B cell (primary cell): ENCODE measurements around the gene RNF212B.

Experiments
- EZH2 ChIP-seq: IDR thresholded peaks from 2 replicates; pipeline ENCODE4 v1.6.1; 2012; ENCODE audit warnings: borderline replicate concordance, low read depth, mild to moderate bottlenecking, moderate library complexity, low read length; ENCODE audit not compliant: insufficient read depth, poor library complexity, severe bottlenecking
- TF ChIP-seq, protein P1 (sequence below): fragments of 200-600 bp; IDR thresholded peaks from one replicate; pipeline ENCODE4 v1.8.0; 2022; ENCODE audit warnings: antibody characterized with exemption, mild to moderate bottlenecking

DNA sequence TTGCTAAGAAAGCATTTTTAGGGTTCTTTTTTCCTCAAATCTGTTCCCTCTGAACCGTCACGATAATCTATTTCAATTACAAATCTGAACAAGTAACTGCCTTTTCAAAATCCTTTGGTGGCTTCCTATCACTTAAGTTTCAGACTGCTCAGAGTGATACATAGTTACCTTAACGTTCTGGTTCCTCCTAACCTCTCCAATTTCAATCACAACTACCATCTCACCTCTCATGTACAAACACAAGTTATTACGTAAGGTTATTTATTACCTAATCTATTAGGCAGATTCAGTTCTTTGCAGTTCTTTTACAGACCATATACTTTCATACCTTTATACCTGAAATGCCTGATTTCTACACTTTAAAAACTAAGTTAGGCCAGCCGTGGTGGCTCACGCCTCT lies 12.1 kb downstream of the RNF212B start:
- TF ChIP-seq, protein P1, sequence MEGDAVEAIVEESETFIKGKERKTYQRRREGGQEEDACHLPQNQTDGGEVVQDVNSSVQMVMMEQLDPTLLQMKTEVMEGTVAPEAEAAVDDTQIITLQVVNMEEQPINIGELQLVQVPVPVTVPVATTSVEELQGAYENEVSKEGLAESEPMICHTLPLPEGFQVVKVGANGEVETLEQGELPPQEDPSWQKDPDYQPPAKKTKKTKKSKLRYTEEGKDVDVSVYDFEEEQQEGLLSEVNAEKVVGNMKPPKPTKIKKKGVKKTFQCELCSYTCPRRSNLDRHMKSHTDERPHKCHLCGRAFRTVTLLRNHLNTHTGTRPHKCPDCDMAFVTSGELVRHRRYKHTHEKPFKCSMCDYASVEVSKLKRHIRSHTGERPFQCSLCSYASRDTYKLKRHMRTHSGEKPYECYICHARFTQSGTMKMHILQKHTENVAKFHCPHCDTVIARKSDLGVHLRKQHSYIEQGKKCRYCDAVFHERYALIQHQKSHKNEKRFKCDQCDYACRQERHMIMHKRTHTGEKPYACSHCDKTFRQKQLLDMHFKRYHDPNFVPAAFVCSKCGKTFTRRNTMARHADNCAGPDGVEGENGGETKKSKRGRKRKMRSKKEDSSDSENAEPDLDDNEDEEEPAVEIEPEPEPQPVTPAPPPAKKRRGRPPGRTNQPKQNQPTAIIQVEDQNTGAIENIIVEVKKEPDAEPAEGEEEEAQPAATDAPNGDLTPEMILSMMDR, result no peak
- no peak for TF ChIP-seq EZH2
